T-helper 1 cell treated with Interleukin-12 subunit alpha and Interleukin-12 subunit beta and Interleukin-4 antibody, amounts not matched to agents 30 μg/mL and 1 μg/mL, for 36 hours (primary cell): ENCODE measurements around the gene ASXL1.
"Not testable (repeated sequence)": the region's sequence is repeated elsewhere in the genome, so short reads cannot be mapped to it uniquely, and the experiment has no call there.

Experiments
- H3K27ac Mint-ChIP-seq: one replicate; pipeline ENCODE4 v1.8.0; 2021; ENCODE audit warnings: mild to moderate bottlenecking, mixed read lengths
- H3K27me3 Mint-ChIP-seq: one replicate; pipeline ENCODE4 v1.8.0; 2021; ENCODE audit warnings: low read depth, mixed read lengths
- H3K36me3 Mint-ChIP-seq: one replicate; pipeline ENCODE4 v1.8.0; 2021; ENCODE audit warnings: low read depth, mixed read lengths
- H3K4me1 Mint-ChIP-seq: one replicate; pipeline ENCODE4 v1.8.0; 2021; ENCODE audit warnings: low read depth, mixed read lengths
- H3K4me3 Mint-ChIP-seq: one replicate; pipeline ENCODE4 v1.8.0; 2021; ENCODE audit warnings: mild to moderate bottlenecking, moderate library complexity, mixed read lengths
- H3K9me3 Mint-ChIP-seq: one replicate; pipeline ENCODE4 v1.8.0; 2021; ENCODE audit warnings: mixed read lengths

Gene ASXL1

DNA sequence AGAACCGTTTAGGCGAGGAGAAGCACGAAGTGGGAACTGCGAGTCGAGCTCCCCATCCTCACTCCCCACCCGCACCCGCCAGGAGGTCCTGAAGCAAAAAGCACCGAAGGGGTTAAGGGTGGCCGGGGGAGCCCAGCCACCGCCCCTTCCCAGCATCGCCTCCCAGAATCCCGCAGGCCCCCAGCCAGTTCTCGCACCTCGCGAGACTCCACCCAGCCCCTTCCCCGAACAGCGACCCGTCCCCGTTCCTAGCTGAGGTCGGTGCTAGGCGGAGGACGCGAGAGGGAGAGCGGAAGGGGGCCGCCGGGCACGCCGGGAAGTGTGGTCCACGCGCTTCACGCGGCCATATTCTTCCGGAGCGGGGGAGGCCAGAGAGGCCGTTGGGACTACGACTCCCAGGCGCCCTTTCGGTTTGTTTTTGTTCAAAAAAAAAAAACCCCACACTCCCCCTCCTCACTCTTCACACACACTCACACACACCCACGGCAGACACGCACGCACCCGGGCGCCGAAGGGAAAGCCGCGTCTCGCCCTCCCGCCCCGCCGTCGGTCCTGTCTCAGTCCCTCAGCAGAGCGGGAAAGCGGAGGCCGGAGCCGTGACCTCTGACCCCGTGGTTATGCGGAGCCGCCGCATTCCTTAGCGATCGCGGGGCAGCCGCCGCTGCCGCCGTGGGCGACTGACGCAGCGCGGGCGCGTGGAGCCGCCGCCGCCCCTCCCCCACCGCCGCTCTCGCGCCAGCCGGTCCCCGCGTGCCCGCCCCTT is at the start of gene ASXL1:
TSS of gene ASXL1 (plus strand) at position 463 of the 763 bp plus-strand sequence. CDS start 445 bp downstream, outside the sequence.
- Mint-ChIP-seq H3K27me3 (no peaks in the 10 kb centered on the region), H3K36me3 (peaks cover 12% of the 10 kb centered on the region), H3K4me1 (peaks cover 56% of the 10 kb centered on the region)

DNA sequence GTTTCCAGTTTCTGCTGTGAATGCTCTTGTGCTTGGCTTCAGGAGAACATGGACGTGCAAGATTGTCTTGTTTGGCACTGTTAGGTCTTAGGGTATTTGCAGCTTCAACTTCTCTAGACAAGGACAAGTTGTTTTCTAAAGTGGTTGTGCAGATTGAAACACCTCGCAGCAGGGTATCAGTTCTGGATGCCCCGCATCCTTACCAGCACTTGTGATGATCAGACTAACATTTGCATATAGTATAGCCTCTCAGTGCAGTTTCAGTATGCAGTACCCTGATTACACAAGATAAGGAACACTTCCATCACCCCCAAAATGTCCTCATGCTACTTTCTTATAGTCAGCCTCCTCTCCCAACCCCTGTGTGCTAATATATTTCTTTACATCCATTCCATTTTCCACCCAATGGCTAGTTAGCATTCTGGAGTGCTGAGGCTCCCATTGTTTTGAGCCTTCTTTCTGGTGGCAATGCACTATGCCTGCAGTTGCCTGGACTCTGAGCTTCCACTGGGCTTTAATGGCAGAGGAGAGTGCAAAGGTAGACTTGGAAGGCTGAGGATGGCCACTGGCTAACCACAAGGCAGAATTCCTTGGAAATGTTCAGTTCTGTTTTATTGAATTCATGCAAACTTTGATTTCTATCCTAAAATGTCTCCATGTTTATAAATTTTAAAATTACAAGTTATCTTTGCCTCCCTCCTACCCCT is 45.3 kb upstream of the ASXL1 start:
- peaks cover 6% of the 10 kb centered on the region for H3K4me1 Mint-ChIP-seq
- H3K27me3 Mint-ChIP-seq, result no peaks in the 10 kb centered on the region
- H3K36me3 Mint-ChIP-seq, result peaks cover 45% of the 10 kb centered on the region

More for the DNA sequence above, at the start of gene ASXL1:
- peak within 1 kb of the TSS; percentile 99 for H3K27ac Mint-ChIP-seq
- H3K4me3 Mint-ChIP-seq, result peak within 1 kb of the TSS; percentile 92
- H3K9me3 Mint-ChIP-seq, result no peaks in the 10 kb centered on the region

DNA sequence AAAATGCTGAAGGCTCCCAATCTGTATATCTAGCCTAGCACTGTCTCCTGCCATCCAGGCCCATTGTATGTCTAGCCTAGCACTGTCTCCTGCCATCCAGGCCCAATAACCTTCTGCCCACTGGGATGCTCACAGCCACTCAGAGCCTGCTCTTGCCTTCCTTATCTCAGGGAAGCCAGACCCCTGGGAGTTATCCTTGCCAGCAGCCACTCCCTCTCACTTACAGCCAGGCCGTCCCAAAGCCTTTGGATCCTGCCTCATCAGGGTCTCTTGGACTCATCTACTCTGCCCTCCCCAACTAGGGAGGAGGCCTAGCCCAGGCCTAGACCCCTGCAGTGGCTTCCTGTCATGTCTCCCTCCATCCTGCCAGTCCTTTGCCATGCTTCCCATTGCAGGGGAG is 43.4 kb upstream of the ASXL1 start:
- H3K4me3 Mint-ChIP-seq, result no peak overlapping the region
- peaks cover 53% of the 10 kb centered on the region for H3K36me3 Mint-ChIP-seq
- peaks cover 6% of the 10 kb centered on the region for H3K4me1 Mint-ChIP-seq
- no peaks in the 10 kb centered on the region for H3K27me3 Mint-ChIP-seq
- no peaks in the 10 kb centered on the region for H3K9me3 Mint-ChIP-seq
- H3K27ac Mint-ChIP-seq, result no peak overlapping the region

More for the DNA sequence above, 45.3 kb upstream of the ASXL1 start:
- Mint-ChIP-seq H3K9me3 (no peaks in the 10 kb centered on the region), H3K27ac (no peak overlapping the region), H3K4me3 (no peak overlapping the region)

DNA sequence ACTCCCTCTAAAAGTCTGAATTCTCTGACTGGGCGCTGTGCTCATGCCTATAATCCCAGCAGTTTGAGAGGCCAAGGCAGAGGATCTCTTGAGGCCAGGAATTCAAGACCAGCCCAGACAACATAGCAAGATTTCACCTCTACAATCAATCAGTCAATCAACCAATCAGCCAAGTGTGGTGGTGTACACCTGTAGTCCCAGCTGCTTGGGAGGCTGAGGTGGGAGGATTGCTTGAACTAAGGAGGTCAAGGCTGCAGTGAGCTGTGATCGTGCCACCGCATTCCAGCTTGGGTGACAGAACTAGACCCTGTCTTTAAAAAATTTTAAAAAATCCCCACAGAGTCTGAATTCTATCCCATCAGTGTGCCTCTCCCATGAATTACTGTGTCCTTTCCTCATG is 42.7 kb upstream of the ASXL1 start:
- Mint-ChIP-seq H3K27ac (no peak overlapping the region), H3K9me3 (no peaks in the 10 kb centered on the region), H3K4me1 (peaks cover 6% of the 10 kb centered on the region), H3K27me3 (no peaks in the 10 kb centered on the region), H3K4me3 (no peak overlapping the region), H3K36me3 (peaks cover 50% of the 10 kb centered on the region)

DNA sequence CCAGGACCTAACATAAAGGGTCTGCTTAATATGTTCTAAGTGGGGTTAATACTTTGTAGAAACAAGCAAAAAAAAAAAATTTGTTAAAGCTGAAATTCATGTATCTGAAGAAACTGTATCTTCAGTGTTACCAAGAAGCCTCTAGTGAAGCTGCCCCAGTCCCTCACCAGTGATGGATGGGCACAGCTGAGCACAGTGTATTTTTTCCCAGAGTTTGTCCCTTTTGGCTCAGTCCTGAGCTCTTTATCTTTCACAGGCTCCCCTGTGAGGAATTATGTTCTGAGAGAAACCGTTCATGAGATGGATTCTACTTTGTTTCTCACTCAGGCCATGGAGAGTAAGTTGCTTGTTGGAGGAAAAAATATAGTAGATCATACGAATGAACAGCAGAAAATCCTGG is 42.2 kb upstream of the ASXL1 start:
- H3K27me3 Mint-ChIP-seq, result no peaks in the 10 kb centered on the region
- H3K36me3 Mint-ChIP-seq, result peaks cover 50% of the 10 kb centered on the region
- H3K9me3 Mint-ChIP-seq, result no peaks in the 10 kb centered on the region
- H3K4me1 Mint-ChIP-seq, result peaks cover 3% of the 10 kb centered on the region
- no peak overlapping the region for H3K4me3 Mint-ChIP-seq
- H3K27ac Mint-ChIP-seq, result no peak overlapping the region

DNA sequence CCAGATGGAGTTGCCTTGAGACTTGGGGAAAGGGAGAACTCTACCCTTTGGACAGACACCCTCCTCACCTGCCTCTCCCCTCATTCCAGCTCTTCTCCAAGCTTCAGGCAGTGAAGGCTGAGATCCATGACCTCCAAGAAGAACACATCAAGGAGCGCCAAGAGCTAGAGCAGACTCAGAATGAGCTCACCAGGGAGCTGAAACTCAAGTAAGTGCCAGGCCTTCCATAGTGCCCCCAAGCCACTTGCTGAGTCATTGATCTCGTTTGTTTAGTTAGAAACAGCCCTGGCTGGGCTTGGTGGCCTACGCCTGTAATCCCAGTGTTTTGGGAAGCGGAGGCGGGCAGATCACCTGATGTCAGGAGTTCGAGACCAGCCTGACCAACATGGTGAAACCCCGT is 41.5 kb upstream of the ASXL1 start:
- peaks cover 52% of the 10 kb centered on the region for H3K36me3 Mint-ChIP-seq

DNA sequence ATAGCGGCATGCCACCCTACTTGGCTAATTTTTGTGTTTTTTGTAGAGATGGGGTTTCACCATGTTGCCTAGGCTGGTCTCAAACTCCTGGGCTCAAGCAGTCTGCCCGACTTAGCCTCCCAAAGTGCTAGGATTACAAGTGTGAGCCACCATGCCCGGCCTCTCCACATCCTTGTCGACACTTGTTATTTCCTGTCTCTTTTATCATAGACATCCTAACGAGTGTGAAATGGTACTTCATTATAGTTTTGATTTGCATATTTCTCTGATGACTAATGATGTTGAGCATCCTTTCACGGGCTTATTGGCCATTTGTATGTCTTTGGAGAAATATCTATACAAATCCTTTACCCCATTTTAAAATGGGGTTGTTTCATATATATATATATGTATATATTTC is 39.0 kb upstream of the ASXL1 start:
- Mint-ChIP-seq H3K4me1 (peaks cover 2% of the 10 kb centered on the region), H3K9me3 (no peaks in the 10 kb centered on the region), H3K27ac (no peak overlapping the region), H3K4me3 (no peak overlapping the region), H3K27me3 (no peaks in the 10 kb centered on the region), H3K36me3 (peaks cover 47% of the 10 kb centered on the region)

More for the DNA sequence above, 41.5 kb upstream of the ASXL1 start:
- Mint-ChIP-seq H3K4me3 (no peak overlapping the region), H3K27ac (no peak overlapping the region), H3K9me3 (no peaks in the 10 kb centered on the region), H3K4me1 (peaks cover 5% of the 10 kb centered on the region), H3K27me3 (no peaks in the 10 kb centered on the region)

DNA sequence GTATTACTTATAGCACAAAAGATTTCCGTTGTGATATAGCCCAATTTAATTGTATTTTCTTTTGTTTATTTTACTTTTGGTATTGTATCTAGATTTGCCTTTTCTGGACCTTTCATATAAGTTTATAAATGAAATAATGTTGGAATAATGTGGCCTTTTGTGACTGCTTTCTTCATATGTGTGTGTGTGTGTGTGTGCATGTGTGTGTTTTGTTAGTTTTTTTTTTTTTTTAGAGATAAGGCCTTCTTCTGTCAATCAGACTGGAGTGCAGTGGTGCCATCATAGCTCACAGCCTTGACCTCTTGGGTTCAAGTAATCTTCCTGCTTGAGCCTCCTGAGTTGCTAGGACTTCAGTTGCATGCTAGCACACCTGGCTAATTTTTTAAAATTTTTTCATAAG is 37.8 kb upstream of the ASXL1 start:
- H3K27me3 Mint-ChIP-seq, result no peaks in the 10 kb centered on the region
- no peak overlapping the region for H3K4me3 Mint-ChIP-seq
- H3K27ac Mint-ChIP-seq, result no peak overlapping the region
- peaks cover 39% of the 10 kb centered on the region for H3K36me3 Mint-ChIP-seq
- H3K9me3 Mint-ChIP-seq, result no peaks in the 10 kb centered on the region
- peaks cover 4% of the 10 kb centered on the region for H3K4me1 Mint-ChIP-seq

DNA sequence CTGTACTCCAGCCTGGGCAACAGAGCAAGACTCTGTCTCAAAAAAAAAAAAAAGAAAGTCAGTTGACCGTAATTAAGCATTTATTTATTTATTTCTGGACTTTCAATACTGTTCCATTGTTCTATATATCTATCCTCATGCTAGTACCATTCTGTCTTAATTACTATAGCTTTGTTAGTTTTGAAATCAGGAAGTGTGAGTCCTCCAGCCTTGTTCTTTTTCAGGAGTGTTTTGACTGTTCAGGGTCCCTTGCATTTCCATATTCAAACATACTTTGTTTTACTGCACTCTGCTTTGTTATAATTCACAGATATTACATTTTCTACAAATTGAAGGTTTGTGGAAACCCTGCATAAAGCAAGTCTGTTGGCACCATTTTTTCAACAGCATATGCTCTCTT is 36.7 kb upstream of the ASXL1 start:
- H3K36me3 Mint-ChIP-seq, result peaks cover 33% of the 10 kb centered on the region
- no peak overlapping the region for H3K4me3 Mint-ChIP-seq
- H3K9me3 Mint-ChIP-seq, result no peaks in the 10 kb centered on the region
- no peaks in the 10 kb centered on the region for H3K27me3 Mint-ChIP-seq
- H3K4me1 Mint-ChIP-seq, result peaks cover 4% of the 10 kb centered on the region
- no peak overlapping the region for H3K27ac Mint-ChIP-seq

DNA sequence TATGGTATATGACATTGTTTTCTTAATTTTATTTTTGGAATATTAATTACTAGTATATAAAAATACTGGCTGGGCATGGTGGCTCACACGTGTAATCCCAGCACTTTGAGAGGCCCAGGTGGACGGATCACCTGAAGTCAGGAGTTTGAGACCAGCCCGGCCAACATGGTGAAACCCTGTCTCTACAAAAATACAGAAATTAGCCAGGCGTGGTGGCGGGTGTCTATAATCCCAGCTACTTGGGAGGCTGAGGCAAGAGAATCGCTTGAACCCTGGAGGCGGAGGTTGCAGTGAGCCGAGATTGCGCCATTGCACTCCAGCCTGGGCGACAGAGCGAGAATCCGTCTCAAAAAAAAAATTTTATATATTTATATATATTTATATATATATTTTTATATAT is 35.9 kb upstream of the ASXL1 start:
- H3K27ac Mint-ChIP-seq, H3K4me3 Mint-ChIP-seq, H3K4me1 Mint-ChIP-seq, H3K27me3 Mint-ChIP-seq, H3K9me3 Mint-ChIP-seq: not testable (repeated sequence)
- peaks cover 33% of the 10 kb centered on the region for H3K36me3 Mint-ChIP-seq

DNA sequence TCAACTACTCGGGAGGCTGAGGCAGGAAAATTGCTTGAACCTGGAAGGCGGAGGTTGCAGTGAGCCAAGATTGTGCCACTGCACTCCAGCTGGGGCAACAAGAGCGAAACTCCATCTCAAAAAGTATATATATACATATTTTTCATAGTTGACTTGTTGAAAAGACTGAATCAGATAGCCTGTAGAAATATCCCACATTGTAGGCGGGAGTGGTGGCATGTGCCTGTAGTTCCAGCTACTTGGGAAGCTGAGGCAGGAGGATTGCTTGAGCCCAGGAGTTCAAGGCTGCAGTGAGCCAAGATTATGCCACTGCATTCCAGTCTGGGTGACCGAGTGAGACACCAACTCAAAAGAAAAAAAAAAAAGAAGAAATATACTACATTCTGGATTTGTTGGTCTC is 34.4 kb upstream of the ASXL1 start:
- H3K4me1 Mint-ChIP-seq, result not testable (repeated sequence)

DNA sequence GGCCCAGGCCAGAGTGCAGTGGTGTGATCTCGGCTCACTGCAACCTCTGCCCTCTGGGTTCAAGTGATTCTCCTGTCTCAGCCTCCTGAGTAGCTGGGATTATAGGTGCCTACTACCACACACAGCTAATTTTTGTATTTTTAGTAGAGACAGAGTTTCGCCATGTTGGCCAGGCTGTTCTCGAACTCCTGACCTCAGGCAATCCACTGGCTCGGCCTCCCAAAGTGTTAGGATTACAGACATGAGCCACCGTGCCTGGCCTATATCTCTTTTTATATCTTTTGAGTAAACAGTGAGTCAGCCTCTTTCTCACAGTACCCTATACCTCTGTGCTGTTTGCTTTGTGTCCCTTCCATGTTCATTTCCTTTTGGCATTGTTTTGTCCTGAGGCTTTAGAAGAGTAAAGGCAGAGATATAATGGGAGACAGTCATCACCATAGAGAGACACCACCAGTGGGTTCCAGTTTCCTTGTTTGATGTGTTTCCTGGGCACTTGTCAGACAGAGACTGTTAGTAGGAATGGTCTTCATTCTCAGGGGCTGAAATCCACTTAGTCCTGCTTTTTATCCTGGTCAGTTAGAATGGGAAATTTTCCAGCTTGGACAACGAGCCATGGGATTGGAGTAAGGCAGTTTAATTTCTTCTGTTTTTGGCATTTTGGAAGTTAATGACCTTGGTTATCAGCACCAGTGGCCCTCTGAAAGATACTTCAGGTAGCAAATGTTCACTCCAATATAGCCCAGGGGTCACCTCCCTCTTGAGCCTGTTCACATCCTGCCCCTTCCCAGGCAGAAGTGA is 32.2 kb upstream of the ASXL1 start:
- no peak overlapping the region for H3K4me3 Mint-ChIP-seq
- peaks cover 29% of the 10 kb centered on the region for H3K36me3 Mint-ChIP-seq

More for the DNA sequence above, 34.4 kb upstream of the ASXL1 start:
- not testable (repeated sequence) for H3K27ac Mint-ChIP-seq, H3K4me3 Mint-ChIP-seq, H3K9me3 Mint-ChIP-seq, H3K27me3 Mint-ChIP-seq
- H3K36me3 Mint-ChIP-seq, result peaks cover 32% of the 10 kb centered on the region

DNA sequence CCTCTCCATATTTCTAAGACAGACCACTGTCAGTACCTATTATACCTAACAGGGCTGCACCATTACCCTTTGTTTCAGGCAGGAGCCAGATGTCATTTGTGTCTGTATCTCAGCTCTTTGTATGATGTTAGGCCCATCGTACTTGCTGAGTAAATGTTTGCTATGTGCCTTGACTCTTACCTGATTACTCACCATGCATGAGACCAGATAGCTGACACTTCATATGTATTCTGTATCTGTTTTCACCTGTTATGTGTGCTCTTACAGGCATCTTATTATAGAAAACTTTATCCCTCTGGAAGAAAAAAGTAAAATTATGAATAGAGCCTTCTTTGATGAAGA is 31.7 kb upstream of the ASXL1 start:
- no peaks in the 10 kb centered on the region for H3K9me3 Mint-ChIP-seq
- H3K27me3 Mint-ChIP-seq, result no peaks in the 10 kb centered on the region
- H3K27ac Mint-ChIP-seq, result no peak overlapping the region
- peaks cover 2% of the 10 kb centered on the region for H3K4me1 Mint-ChIP-seq
- peaks cover 26% of the 10 kb centered on the region for H3K36me3 Mint-ChIP-seq
- H3K4me3 Mint-ChIP-seq, result no peak overlapping the region

More for the DNA sequence above, 32.2 kb upstream of the ASXL1 start:
- peaks cover 4% of the 10 kb centered on the region for H3K4me1 Mint-ChIP-seq
- no peaks in the 10 kb centered on the region for H3K9me3 Mint-ChIP-seq
- no peaks in the 10 kb centered on the region for H3K27me3 Mint-ChIP-seq
- H3K27ac Mint-ChIP-seq, result no peak overlapping the region

DNA sequence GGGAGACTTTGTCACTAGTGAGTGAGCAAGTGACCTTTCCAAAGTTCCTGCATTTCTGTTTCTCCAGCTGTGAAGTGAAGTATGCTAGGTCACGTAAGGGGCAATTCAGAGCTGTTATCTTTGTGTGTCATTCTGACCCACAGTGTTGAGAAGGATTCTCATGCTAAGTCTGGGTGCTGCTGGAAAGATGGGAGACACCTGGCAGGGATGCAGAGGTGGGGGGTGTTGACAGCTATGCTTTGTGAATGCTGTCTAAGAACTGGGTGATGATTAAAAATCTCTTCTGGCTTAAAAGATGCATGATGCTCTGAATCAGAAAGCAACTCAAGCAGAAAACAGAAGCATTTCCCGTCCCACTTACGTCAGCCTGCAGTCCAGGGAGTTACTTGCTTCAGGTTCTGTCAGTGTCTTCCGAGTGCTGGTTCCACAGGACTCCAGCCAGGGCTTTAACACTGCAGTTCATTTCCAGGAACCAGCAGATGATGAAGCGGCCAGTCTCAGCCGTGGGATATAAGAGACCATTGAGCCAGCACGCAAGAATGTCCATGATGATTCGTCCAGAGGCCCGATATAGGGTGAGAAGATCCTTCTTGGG is 30.9 kb upstream of the ASXL1 start:
- Mint-ChIP-seq H3K9me3 (no peaks in the 10 kb centered on the region), H3K27ac (no peak overlapping the region), H3K27me3 (no peaks in the 10 kb centered on the region), H3K36me3 (peaks cover 26% of the 10 kb centered on the region), H3K4me3 (no peak overlapping the region), H3K4me1 (peaks cover 6% of the 10 kb centered on the region)
